CD14-positive monocyte (primary cell): ENCODE measurements around the gene CDKAL1. TPM values are rescaled to one million over a fixed set of nuclear protein-coding genes. Genes with fewer than 3 reads are reported as not detected.

ENCODE experiments used
- DNase-seq, 3 donors: peaks; one replicate each; pipeline ENCODE4 v3.0.0-alpha.2; 2011 to 2022
- H2AFZ ChIP-seq: 2 replicates; pipeline ENCODE4 v1.6.0; 2012; ENCODE audit warnings: mild to moderate bottlenecking, low read depth, low read length, inconsistent platforms; ENCODE audit not compliant: insufficient read depth, poor library complexity, severe bottlenecking
- H3K27ac ChIP-seq, 2 donors: 1 replicate in 1 of 2; 2 replicates in 1 of 2; pipeline ENCODE4 v1.5.1; 2012 to 2013; ENCODE audit warnings: low read length in 2 of 2, control low read depth in 1 of 2, inconsistent platforms in 1 of 2, low read depth in 1 of 2, mild to moderate bottlenecking in 1 of 2
- H3K27me3 ChIP-seq, 2 donors: one replicate each; pipeline versions ENCODE4 v1.6.0 to v1.6.1; 2011 to 2013; ENCODE audit warnings: low read length in 2 of 2; ENCODE audit not compliant: control insufficient read depth in 2 of 2, insufficient read depth in 2 of 2
- H3K36me3 ChIP-seq, 2 donors: replicated peaks in 1 of 2; 1 replicate in 1 of 2; 2 replicates in 1 of 2; pipeline versions ENCODE4 v1.5.1 to v1.6.1; 2012 to 2013; ENCODE audit warnings: low read length in 2 of 2, control low read depth in 1 of 2, inconsistent platforms in 1 of 2, mild to moderate bottlenecking in 1 of 2; ENCODE audit not compliant: insufficient read depth in 2 of 2, control insufficient read depth in 1 of 2
- H3K4me1 ChIP-seq, 2 donors: 1 replicate in 1 of 2; 2 replicates in 1 of 2; pipeline versions ENCODE4 v1.5.1 to v1.6.1; 2012 to 2013; ENCODE audit warnings: low read length in 2 of 2, control low read depth in 1 of 2, inconsistent platforms in 1 of 2, mild to moderate bottlenecking in 1 of 2, moderate library complexity in 1 of 2; ENCODE audit not compliant: insufficient read depth in 2 of 2, control insufficient read depth in 1 of 2
- H3K4me2 ChIP-seq: replicated peaks from 2 replicates; pipeline ENCODE3; 2012; ENCODE audit warnings: low read length, moderate library complexity, mild to moderate bottlenecking; ENCODE audit not compliant: poor library complexity, severe bottlenecking; ENCODE audit errors: extremely low read depth
- H3K4me3 ChIP-seq, 3 experiments: fragments of 200-600 bp in 1 of 3; sonication (generic) in 1 of 3; replicated peaks in 1 of 3; 1 replicate in 2 of 3; 2 replicates in 1 of 3; pipeline ENCODE4 v1.5.1; 2011 to 2013; ENCODE audit warnings: low read length in 3 of 3, mild to moderate bottlenecking in 3 of 3, control low read depth in 2 of 3, low read depth in 2 of 3, inconsistent platforms in 1 of 3, moderate library complexity in 1 of 3
- H3K79me2 ChIP-seq: 2 replicates; pipeline ENCODE4 v1.6.0; 2012; ENCODE audit warnings: mild to moderate bottlenecking, control low read depth, inconsistent platforms, low read length, moderate library complexity; ENCODE audit not compliant: insufficient read depth
- H3K9ac ChIP-seq: 2 replicates; pipeline ENCODE4 v1.6.0; 2017; ENCODE audit warnings: low read length, mild to moderate bottlenecking; ENCODE audit not compliant: insufficient read depth, poor library complexity, severe bottlenecking
- H3K9me3 ChIP-seq, 2 donors: replicated peaks in 1 of 2; 1 replicate in 1 of 2; 2 replicates in 1 of 2; pipeline versions ENCODE4 v1.5.1 to v1.6.1; 2012 to 2013; ENCODE audit warnings: low read length in 2 of 2, control low read depth in 1 of 2; ENCODE audit not compliant: control insufficient read depth in 1 of 2, insufficient read depth in 1 of 2
- H4K20me1 ChIP-seq: 2 replicates; pipeline ENCODE4 v1.6.0; 2012; ENCODE audit warnings: mild to moderate bottlenecking, low read length, control low read depth, moderate library complexity; ENCODE audit not compliant: insufficient read depth
- H3K27ac Mint-ChIP-seq, 7 donors: one replicate each; pipeline ENCODE4 v1.8.0; 2020; ENCODE audit warnings: mild to moderate bottlenecking in 7 of 7, mixed read lengths in 7 of 7, moderate library complexity in 6 of 7, inconsistent platforms in 2 of 7
- H3K27me3 Mint-ChIP-seq, 3 donors: one replicate each; pipeline ENCODE4 v1.8.0; 2021 to 2022; ENCODE audit warnings: low read depth in 3 of 3, mild to moderate bottlenecking in 3 of 3, mixed read lengths in 3 of 3, moderate library complexity in 3 of 3, inconsistent platforms in 1 of 3
- H3K36me3 Mint-ChIP-seq, 2 donors: one replicate each; pipeline ENCODE4 v1.8.0; 2020; ENCODE audit warnings: mixed read lengths in 2 of 2, inconsistent platforms in 1 of 2, mild to moderate bottlenecking in 1 of 2
- H3K4me1 Mint-ChIP-seq: one replicate; pipeline ENCODE4 v1.8.0; 2020; ENCODE audit warnings: mild to moderate bottlenecking, mixed read lengths
- H3K4me3 Mint-ChIP-seq, 2 donors: one replicate each; pipeline ENCODE4 v1.8.0; 2020; ENCODE audit warnings: mild to moderate bottlenecking in 2 of 2, mixed read lengths in 2 of 2, moderate library complexity in 1 of 2
- H3K9me3 Mint-ChIP-seq, 7 donors: one replicate each; pipeline ENCODE4 v1.8.0; 2020 to 2022; ENCODE audit warnings: mixed read lengths in 7 of 7, mild to moderate bottlenecking in 6 of 7, moderate library complexity in 6 of 7, inconsistent platforms in 2 of 7
- WGBS: methylation state at CpG from one replicate; pipeline ENCODE4 v1.1.5; 2013; ENCODE audit warnings: missing lambda C conversion rate; ENCODE audit not compliant: insufficient coverage; 5-methylcytosine and 5-hydroxymethylcytosine counted together
- intact Hi-C, 2 donors: fragments of 100-400 bp; cut with micrococcal nuclease; formaldehyde crosslinking; loops; one replicate each; pipeline versions ENCODE4 v1.15.0 to v1.15.1; 2023
- polyA plus RNA-seq, 3 donors: library from polyadenylated mRNA; depleted of rRNA in 1 of 3; unstranded in 2 of 3; stranded (reverse) in 1 of 3; fragments of 300-500 nt in 2 of 3; fragments of >200 nt in 1 of 3; fragmentation: Illumina TruSeq in 2 of 3; gene quantifications; 1 replicate in 2 of 3; 2 replicates in 1 of 3; pipeline ENCODE4 v1.2.3, GENCODE V29; 2012 to 2021
- TF ChIP-seq, protein P1 (sequence below): fragments of 200-600 bp; IDR thresholded peaks from one replicate; pipeline ENCODE4 v1.8.0; 2022; ENCODE audit warnings: antibody characterized with exemption, mild to moderate bottlenecking

Gene CDKAL1
- polyA plus RNA-seq, 3 donors = 3.2 to 12.4 (median 8.3) TPM

DNA sequence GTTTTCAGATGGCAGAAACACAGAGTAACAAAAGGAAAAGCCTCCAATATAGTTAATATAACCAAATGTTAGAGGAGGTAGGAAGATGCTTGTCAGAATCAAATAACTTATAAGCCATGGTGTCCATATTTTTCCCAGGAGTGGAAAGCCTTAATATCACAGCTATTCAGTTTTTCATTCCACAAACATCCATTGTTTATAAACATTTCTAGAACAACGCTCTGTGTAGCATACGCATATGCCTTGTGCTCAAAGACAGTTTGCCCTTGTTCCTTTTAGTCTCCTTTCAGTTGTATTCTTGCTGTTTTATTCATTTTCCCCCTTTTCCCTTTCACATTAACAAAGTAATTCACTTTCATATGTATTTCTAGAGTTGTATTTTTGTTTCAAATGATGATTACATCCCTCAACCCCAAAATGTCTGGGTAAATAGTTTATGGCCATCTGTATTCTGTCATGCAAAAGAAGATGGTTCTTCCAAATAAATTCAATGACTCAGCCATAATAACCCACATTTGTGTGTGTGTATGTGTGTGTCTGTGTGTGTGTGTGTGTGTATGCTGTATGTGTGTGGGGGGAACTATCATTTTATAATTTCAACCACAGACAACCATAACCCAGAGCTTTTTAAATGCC is 603.6 kb downstream of the CDKAL1 start:
- Histone ChIP-seq H2AFZ (no peak overlapping the region), H3K4me3 (no peak overlapping the region), H3K27me3 (no peaks in the 10 kb centered on the region), H3K4me2 (no peak overlapping the region), H3K79me2 (no peaks in the 10 kb centered on the region), H4K20me1 (no peaks in the 10 kb centered on the region), H3K9ac (no peak overlapping the region), H3K36me3 (no peaks in the 10 kb centered on the region), H3K9me3 (peaks cover 0 to 5% of the 10 kb centered on the region in 2 donors), H3K4me1 (no peaks in the 10 kb centered on the region), H3K27ac (no peak overlapping the region)
- TF ChIP-seq, protein P1, sequence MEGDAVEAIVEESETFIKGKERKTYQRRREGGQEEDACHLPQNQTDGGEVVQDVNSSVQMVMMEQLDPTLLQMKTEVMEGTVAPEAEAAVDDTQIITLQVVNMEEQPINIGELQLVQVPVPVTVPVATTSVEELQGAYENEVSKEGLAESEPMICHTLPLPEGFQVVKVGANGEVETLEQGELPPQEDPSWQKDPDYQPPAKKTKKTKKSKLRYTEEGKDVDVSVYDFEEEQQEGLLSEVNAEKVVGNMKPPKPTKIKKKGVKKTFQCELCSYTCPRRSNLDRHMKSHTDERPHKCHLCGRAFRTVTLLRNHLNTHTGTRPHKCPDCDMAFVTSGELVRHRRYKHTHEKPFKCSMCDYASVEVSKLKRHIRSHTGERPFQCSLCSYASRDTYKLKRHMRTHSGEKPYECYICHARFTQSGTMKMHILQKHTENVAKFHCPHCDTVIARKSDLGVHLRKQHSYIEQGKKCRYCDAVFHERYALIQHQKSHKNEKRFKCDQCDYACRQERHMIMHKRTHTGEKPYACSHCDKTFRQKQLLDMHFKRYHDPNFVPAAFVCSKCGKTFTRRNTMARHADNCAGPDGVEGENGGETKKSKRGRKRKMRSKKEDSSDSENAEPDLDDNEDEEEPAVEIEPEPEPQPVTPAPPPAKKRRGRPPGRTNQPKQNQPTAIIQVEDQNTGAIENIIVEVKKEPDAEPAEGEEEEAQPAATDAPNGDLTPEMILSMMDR = no peak
- Mint-ChIP-seq H3K4me1 (no peaks in the 10 kb centered on the region), H3K36me3 (peaks cover 10 to 12% of the 10 kb centered on the region in 2 donors), H3K9me3 (peaks cover 0 to 5% (median 0%) of the 10 kb centered on the region in 7 donors), H3K4me3 (no peak overlapping the region), H3K27me3 (no peaks in the 10 kb centered on the region), H3K27ac (no peak overlapping the region)
- DNase-seq = no peak
- WGBS = no CpG with 5 or more reads among the region's 2 CpGs
- intact Hi-C loops = no loop called here

GRCh38 chr6:21138336-21139069 is 604.2 kb downstream of the CDKAL1 start:
- Histone ChIP-seq H3K9ac (no peak overlapping the region), H3K27ac (no peak overlapping the region), H3K9me3 (peaks cover 0 to 5% of the 10 kb centered on the region in 2 donors), H3K79me2 (no peaks in the 10 kb centered on the region), H3K36me3 (no peaks in the 10 kb centered on the region), H3K4me1 (no peaks in the 10 kb centered on the region), H2AFZ (no peak overlapping the region), H3K4me3 (no peak overlapping the region), H4K20me1 (no peaks in the 10 kb centered on the region), H3K4me2 (no peak overlapping the region), H3K27me3 (no peaks in the 10 kb centered on the region)
- WGBS = 96% methylated on average over 6 of the region's 8 CpGs
- intact Hi-C loops = no loop called here
- TF ChIP-seq, protein P1 = no peak
- H3K27ac Mint-ChIP-seq = no peak overlapping the region
- H3K36me3 Mint-ChIP-seq = peaks cover 10 to 12% of the 10 kb centered on the region in 2 donors
- no peak overlapping the region for H3K4me3 Mint-ChIP-seq
- no peak for DNase-seq
- no peaks in the 10 kb centered on the region for H3K4me1 Mint-ChIP-seq
- H3K27me3 Mint-ChIP-seq = no peaks in the 10 kb centered on the region
- peaks cover 0 to 5% (median 0%) of the 10 kb centered on the region in 7 donors for H3K9me3 Mint-ChIP-seq
